Measurements from ENCODE around the gene FYCO1.
"Not testable (repeated sequence)": the region's sequence is repeated elsewhere in the genome, so short reads cannot be mapped to it uniquely, and the experiment has no call there.

FYCO1 gene

GRCh38 chr3:45995236-45996192, at the start of gene FYCO1:
Gene FYCO1, minus strand, starts transcription at chr3:45995824. Its CDS starts 10,914 bp downstream, at chr3:45984910.
- peak; percentile 45 for DNase-seq

- DNase-seq = no peak
Observed at GRCh38 chr3:46038916-46039315, 43.3 kb upstream of the FYCO1 start.

DNA sequence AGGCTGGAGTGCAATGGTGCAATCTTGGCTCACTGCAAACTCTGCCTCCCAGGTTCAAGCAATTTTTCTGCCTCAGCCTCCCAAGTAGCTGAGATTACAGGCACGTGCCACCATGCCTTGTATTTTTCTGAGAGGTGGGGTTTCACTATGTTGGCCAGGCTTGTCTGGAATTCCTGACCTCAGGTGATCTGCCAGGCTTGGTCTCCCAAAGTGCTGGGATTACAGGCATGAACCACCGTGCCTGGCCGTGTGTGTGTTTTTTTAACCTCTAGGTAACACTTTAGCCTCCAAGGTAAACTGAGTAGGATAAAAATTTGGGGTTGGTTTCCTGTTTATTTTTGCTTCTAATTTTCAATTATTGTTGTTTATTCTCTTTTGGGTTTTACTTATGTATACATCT, 42.4 kb upstream of the FYCO1 start:
- not testable (repeated sequence) for DNase-seq

DNA sequence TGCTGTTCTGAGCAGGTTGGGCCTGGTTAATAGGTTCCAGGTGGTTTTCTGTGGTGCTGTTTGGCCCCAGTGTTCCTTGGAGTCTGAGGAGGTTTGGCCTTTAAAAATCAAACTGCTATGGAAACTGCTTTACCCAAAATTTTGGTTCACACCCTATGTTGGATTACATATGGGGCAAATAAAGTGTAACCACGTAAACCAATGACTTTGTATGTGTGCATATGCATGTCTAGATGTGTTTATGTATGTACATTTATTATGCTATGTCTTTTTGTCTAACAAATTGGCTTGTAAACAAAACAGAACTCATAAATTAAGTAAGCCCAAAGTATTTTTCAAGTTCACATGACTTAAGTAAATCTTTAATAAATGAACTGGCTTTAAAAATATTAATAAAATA, 40.6 kb upstream of the FYCO1 start:
- no peak for DNase-seq

DNA sequence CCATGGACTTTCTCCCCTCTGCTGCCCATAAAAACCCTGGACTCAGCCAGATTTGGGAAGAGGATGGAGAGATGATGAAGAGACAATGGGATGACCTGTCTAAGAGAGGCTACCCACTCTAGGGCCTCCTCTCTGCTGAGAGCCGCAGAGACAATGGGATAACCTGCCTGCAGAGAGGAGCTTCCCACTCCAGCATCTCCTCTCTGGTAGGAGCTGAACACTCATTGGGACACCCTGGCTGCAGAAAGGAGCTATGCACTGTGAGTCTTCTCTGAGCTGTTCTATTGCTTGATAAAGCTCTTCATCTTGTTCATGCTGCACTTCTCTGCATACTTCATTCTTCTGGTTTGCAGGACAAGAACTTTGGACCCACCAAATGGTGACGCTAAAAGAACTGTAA, 36.1 kb upstream of the FYCO1 start:
- DNase-seq = no peak

DNA sequence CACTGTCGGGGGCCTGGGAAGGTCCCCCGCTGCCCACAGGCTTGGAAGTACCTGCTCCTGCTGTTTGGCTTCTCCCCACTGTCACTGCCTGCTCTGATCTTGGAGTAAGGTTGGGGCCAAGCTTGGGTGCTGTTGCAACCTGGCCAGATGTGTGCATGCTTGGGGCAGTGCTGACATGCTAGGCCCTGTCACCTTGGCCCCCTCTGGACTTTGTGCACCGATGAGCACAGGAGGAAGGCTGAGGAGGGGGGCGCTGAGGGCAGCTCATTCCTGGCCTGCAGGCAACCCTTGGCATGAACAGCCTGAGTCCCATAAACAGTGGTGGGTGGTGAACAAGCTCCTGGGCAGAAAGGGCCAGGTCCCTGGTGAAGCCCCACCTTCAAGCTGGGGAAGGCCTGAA, 35.6 kb upstream of the FYCO1 start:
- no peak for DNase-seq

DNA sequence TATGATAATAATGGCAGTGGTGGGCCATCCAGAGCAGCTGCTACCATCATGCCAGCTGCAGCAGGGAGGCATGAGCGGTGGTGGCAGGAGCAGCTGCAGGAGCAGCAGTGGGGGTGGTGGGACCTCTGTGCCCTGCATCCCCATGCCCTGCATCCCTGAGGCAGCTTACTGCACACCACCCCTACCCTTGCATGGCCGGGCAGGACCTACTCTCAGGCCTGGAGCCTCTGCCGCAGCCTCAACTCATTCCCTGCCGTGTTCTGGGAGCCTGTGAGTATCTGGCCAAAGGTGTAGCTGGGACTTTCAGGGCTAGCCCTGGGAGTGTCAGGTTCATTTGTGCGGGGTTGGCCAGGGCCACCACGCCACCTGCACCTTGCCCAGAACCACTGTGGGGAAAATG, 35.0 kb upstream of the FYCO1 start:
- DNase-seq = no peak

DNA sequence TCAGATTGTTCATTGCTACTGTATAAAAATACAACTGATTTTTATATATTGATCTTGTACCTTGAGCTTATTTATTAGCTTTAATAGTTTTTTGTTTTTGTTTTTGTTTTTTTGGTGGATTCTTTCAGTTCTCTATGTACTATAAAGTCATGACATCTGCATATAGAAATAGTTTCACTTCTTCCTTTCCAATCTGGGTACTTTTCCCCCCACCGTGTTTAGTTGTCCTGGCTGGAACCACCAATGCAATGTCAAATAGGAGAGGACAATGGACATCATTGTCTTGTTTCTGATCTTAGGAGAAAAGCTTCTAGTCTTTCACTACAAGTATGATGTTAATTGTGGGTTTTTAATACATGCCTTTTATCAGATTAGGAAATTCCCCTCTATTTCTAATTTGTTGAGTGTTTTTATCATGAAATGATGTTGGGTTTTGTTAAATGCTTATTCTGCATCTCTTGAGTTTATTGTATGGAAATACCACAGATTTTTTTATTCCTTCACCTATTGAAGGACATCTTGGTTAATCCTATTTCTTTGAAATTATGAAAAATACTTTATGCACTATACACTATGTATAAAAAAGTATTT, 34.4 kb upstream of the FYCO1 start:
- no peak for DNase-seq

DNA sequence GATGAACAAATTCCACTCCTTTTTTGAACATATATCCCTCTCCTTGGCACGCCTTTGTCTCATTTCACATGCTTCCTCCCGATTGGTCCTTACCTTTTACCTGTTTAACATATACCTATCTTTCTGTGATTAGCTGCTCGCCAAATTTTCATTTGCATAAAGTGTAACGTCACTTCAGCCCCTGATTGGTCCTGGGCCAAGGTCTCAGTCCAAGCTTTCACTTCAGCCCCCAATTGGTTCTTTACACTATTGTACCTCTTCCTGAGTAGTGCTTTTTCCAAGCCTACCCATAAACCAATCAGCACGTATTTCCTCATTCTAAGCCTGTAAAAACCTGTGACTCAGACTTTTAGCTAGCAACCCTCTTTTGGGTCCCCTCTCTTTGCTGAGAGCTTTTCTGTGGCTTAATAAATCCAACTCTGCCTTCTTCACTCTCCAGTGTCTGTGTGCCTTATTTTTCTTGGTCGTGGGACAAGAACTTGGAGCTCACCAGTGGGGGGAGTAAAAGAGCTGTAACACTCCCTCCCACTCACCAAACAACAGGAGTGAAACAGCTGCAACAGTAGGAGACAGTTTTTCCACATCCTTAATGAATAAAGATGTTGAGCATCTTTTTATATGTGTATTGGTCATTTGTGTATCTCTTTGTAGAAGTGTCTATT, 32.2 kb upstream of the FYCO1 start:
- no peak for DNase-seq

DNA sequence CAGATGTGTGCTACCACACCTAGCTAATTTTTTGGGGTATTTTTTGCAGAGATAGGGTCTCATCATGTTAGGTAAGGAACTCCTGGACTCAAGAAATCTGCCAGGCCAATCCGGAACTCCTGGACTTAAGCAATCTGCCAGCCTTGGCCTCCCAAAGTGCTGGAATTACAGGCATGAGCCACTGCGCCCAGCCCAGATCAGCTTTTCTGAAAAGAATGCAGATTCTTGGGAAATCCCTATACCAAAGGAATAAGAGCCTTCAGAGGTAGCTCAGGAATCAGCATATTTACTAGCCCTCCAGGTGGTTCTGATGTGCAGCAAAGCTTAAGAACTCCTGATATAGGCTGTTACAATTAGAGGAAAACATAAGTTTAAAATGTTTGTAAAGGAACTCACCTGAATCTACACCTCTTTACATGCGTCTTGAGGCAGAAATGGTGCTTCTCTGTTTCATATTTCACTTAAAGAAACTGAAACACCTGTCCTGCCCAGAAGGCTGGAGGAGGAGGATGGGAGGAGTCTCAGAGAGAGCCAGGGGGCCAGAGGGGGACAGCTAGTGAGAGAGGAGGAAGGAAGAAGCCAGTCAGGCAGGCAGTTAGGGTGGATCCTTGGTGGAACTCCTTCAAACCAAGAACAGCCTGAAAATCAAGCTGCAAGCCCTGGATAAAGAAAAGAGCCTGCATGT, 31.5 kb upstream of the FYCO1 start, which contains the start of gene XCR1:
XCR1 (minus strand) TSS at position 463 of the 685 bp plus-strand sequence. CDS start 5,536 bp downstream, outside the sequence.
- no peak for DNase-seq

DNA sequence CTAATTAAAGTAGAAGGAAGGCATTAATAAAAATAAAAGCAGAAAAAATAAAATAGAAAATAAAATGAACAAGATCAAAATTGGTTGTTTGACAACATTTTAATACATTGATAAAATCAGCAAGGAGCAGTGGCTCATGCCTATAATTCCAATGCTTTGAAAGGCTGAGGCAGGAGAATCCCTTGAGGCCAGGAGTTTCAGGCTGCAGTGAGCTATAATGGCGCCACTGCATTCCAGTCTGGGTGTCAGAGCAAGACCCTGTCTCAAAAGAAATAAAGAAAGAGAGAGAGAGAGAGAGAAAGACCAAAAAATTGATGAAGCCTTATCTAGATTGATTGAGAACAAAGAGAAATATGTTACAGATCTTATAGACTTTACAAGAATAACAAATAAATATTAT, 29.5 kb upstream of the FYCO1 start:
- no peak for DNase-seq

- no peak for DNase-seq
Observed at GRCh38 chr3:46024131-46024530, 28.5 kb upstream of the FYCO1 start.

DNA sequence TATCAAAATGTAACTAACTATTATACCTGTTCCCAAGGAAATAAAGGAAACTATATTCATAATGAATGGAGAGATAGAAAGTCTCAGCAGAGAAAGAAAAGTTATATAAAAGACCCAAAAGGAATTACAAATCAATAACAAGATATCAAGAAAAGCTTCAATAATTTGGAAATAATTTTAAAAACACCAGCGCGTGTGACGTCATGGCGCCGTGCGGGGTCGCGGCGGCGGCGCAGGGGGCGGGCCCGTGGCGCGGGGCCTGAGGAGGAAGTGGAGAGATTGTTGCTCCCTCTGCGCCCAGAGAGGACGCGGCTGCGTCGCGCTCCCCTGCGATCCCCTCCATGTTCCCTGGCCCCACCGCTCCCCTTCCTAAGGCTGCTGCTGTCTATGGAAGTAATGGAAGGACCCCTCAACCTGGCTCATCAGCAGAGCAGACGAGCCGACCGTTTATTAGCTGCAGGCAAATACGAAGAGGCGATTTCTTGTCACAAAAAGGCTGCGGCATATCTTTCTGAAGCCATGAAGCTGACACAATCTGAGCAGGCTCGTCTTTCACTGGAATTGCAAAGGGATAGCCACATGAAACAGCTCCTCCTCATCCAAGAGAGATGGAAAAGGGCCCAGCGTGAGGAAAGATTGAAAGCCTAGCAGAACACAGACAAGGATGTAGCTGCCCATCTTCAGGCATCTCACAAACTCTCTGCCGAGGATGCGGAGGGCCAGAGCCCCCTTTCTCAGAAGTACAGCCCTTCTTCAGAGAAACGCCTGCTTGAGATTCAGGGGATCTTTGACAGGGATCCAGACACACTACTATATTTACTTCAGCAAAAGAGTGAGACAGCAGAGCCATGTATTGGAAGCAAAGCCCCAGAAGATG, 27.5 kb upstream of the FYCO1 start:
- DNase-seq = no peak

DNA sequence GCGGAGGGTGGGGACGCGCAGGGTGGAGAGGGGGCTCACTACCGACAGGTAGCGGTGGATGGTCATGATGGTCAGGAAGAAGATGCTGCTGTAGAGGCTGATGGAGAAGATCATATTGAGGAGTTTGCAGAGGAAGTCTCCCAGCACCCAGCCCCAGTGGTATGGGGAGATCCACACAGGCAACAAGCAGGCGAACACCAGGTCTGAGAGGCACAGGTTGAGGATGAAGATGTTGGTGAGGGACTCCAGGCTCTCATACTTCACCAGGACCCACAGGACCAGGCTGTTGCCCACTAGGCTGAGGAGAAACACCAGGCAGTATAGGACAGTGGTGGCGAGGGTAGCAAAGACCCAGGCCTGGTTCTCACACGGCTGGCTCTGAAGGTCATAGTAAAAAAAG, 25.9 kb upstream of the FYCO1 start:
- no peak for DNase-seq

- no peak for DNase-seq
Observed at GRCh38 chr3:46020766-46021510, 25.3 kb upstream of the FYCO1 start.

- no peak for DNase-seq
Observed at GRCh38 chr3:46019707-46020106, 24.1 kb upstream of the FYCO1 start.

DNA sequence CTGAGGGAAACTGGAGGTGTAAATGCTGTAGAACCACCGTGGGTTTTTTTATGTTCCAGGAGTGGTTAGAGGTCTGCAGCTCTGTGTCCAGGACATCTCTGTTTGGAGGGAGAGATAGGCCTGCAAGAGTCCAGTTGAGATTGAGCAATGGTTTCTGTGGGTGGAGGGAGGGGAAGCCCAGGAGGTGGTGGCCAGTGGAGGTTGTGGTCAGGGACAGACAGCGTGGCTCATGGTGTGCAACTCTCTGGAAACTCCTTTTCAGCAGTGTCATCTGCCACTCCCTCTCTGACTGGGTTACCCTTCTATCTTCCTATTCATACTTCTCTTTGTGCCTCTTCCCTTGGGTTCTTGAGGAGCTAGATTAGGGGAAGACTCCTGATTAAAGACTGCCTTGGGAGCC, 22.1 kb upstream of the FYCO1 start:
- DNase-seq = no peak

DNA sequence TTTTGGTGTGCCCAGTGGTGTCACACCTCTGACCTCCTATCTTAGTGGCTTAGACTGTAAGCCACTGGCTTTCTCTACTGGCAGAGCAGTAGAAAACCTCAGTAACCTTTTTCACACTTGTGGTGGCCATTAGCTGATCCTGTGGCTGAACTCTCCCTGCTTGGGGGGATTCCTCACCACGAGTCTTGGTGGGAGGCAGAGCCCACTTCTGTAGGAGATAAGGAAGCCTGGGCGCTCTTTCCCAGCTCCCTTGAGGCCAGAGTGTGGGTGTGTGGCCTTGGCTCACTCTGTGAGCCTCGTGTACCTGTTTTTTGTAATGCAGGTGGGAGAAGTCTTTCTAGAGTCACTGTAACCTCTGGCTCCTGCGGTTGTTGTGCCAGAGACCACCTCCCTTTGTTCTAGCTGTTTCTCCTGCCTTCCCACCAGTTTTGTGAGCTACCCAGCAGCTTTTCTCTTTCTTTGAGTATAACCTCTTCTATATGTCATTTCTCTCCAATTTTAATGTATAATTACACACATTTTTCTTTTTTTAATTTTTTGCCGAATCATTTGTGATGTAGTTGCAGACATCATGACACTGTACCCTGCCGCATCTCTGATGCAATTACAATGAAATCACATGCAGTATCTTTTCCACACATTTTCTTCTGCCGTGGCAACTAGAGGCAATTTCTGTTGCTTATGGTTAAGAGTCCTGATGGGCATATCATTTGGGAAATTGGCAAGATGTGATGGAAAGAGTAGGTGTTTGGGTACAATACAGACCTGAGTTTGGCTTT, 17.9 kb upstream of the FYCO1 start:
- no peak for DNase-seq

- DNase-seq = no peak
Observed at GRCh38 chr3:46012246-46012645, 16.6 kb upstream of the FYCO1 start.

DNA sequence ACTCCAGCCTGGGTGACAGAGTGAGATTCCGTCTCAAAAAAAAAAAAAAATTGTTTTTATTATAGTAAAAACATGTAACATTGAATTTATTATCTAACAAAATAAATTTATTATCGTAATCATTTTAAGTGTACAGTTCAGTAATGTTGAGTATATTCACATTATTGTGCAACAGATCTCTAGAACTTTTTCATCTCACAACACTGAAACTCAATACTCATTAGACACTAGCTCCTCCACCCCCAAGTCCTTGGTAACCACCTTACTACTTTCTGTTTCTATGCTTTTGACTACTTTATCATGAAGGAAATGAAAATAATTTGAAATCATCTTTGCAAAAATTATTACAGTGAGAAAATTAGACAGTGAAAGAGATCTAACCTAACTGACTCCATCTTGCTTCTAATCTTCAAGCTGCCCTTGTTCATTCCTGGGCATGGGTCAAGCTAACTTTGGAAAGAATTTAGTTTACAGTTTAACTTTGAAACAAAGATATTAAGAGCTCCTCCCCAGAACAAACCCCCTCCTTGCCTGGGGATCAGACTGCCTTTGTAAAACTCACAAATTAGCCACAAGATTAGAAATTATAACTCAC, 15.0 kb upstream of the FYCO1 start:
- no peak for DNase-seq

Data from DMS79 treated with DMSO at 0.1 percent for 48 hours (cell line).